HCT116 (cell line): ENCODE measurements around the gene COBL. TPM values are rescaled to one million over a fixed set of nuclear protein-coding genes. Genes with fewer than 3 reads are reported as not detected.

ENCODE experiments used
- ATAC-seq: fragments of 200-7000 bp; cut with Tn5 transposase; 2 replicates; pipeline ENCODE4 v1.9.1; 2020; ENCODE audit warnings: mild to moderate bottlenecking, moderate library complexity
- BruUV-seq: library from RNA; stranded (reverse); fragments of 400-500 nt; replicated peaks from 2 replicates; lab custom pipeline; 2021; lab: Mats Ljungman, UMichigan
- CTCF ChIA-PET: fragments of 300-600 bp; sonication (Branson Sonifier 250); formaldehyde crosslinking; loops from one replicate; lab custom pipeline; 2021; ENCODE audit warnings: antibody characterized with exemption; lab: Charles Lee
- POLR2A ChIA-PET: fragments of 300-600, 350-600 bp; sonication (Branson Sonifier 250); formaldehyde crosslinking; loops from one replicate; lab custom pipeline; 2021; ENCODE audit warnings: antibody characterized with exemption; lab: Charles Lee
- RAD21 ChIA-PET, 2 experiments: fragments of 300-600 bp; sonication (Branson Sonifier 250); formaldehyde crosslinking; loops; one replicate each; lab custom pipeline; 2023; ENCODE audit warnings: low total read pairs in 2 of 2; ENCODE audit not compliant: uncharacterized antibody in 2 of 2, unreplicated experiment in 2 of 2, low non-redundant PET in 1 of 2; lab: Charles Lee
- DNase-seq: peaks from one replicate; pipeline ENCODE4 v3.0.0-alpha.2; 2010; ENCODE audit warnings: low read depth, low spot score
- H2AFZ ChIP-seq: fragments of 200-600 bp; shearing (Covaris generic), sonication (generic); 2 replicates; pipeline ENCODE4 v1.6.1; 2017; ENCODE audit warnings: low read depth, mixed run types, mixed read lengths, antibody characterized with exemption, low read length; ENCODE audit not compliant: poor library complexity, severe bottlenecking
- H3K27ac ChIP-seq: 2 replicates; pipeline ENCODE4 v1.5.1; 2012; ENCODE audit warnings: low read depth, low read length
- H3K27me3 ChIP-seq: fragments of 200-600 bp; sonication (generic); 2 replicates; pipeline ENCODE4 v1.6.1; 2016; ENCODE audit warnings: mixed run types, low read length, mixed read lengths; ENCODE audit not compliant: insufficient read depth
- H3K36me3 ChIP-seq, 2 experiments: fragments of 200-500 bp in 1 of 2; fragments of 200-600 bp in 1 of 2; sonication (Bioruptor generic) in 1 of 2; sonication (generic) in 1 of 2; 2 replicates each; pipeline versions ENCODE4 v1.5.1 to v1.6.1; 2014 to 2016; ENCODE audit warnings: low read length in 2 of 2, inconsistent platforms in 1 of 2, mixed read lengths in 1 of 2, mixed run types in 1 of 2; ENCODE audit not compliant: insufficient read depth in 2 of 2, control insufficient read depth in 1 of 2
- H3K4me1 ChIP-seq, 2 experiments: fragments of 200-600 bp in 1 of 2; sonication (generic) in 1 of 2; 2 replicates each; pipeline versions ENCODE4 v1.5.1 to v1.6.1; 2012 to 2017; ENCODE audit warnings: low read length in 2 of 2, inconsistent platforms in 1 of 2, mild to moderate bottlenecking in 1 of 2, mixed read lengths in 1 of 2, mixed run types in 1 of 2, moderate library complexity in 1 of 2; ENCODE audit not compliant: insufficient read depth in 2 of 2, control insufficient read depth in 1 of 2
- H3K4me2 ChIP-seq: fragments of 200-600 bp; sonication (generic); 2 replicates; pipeline ENCODE4 v1.6.1; 2017; ENCODE audit warnings: mixed run types, low read length, mixed read lengths
- H3K4me3 ChIP-seq, 2 experiments: fragments of 200-600 bp in 1 of 2; sonication (generic) in 1 of 2; replicated peaks in 1 of 2; 2 replicates each; pipeline ENCODE4 v1.5.1; 2011 to 2016; ENCODE audit warnings: low read length in 2 of 2, control low read depth in 1 of 2, low read depth in 1 of 2, mild to moderate bottlenecking in 1 of 2, mixed read lengths in 1 of 2, mixed run types in 1 of 2
- H3K79me2 ChIP-seq: fragments of 200-600 bp; sonication (generic); 2 replicates; pipeline ENCODE4 v1.6.1; 2017; ENCODE audit warnings: mild to moderate bottlenecking, mixed run types, low read length, moderate library complexity, mixed read lengths; ENCODE audit not compliant: insufficient read depth
- H3K9ac ChIP-seq: fragments of 200-600 bp; sonication (generic); 2 replicates; pipeline ENCODE4 v1.6.1; 2016; ENCODE audit warnings: low read length, mixed read lengths
- H3K9me2 ChIP-seq: fragments of 200-600 bp; sonication (generic), shearing (Covaris generic); 2 replicates; pipeline ENCODE4 v1.6.1; 2017; ENCODE audit warnings: mixed run types, mild to moderate bottlenecking, moderate library complexity; ENCODE audit not compliant: insufficient read depth
- H3K9me3 ChIP-seq, 2 experiments: fragments of 200-500 bp in 1 of 2; fragments of 200-600 bp in 1 of 2; sonication (Bioruptor generic) in 1 of 2; sonication (generic) in 1 of 2; 2 replicates each; pipeline ENCODE4 v1.6.1; 2014 to 2017; ENCODE audit warnings: low read length in 2 of 2, mixed read lengths in 2 of 2, inconsistent platforms in 1 of 2, low read depth in 1 of 2, mild to moderate bottlenecking in 1 of 2, mixed run types in 1 of 2, moderate library complexity in 1 of 2; ENCODE audit not compliant: control insufficient read depth in 1 of 2, insufficient read depth in 1 of 2
- H4K20me1 ChIP-seq: fragments of 200-600 bp; sonication (generic), shearing (Covaris generic); 2 replicates; pipeline ENCODE4 v1.6.1; 2017; ENCODE audit warnings: mixed run types, mild to moderate bottlenecking, moderate library complexity; ENCODE audit not compliant: insufficient read depth
- CBX3 ChIP-seq: IDR thresholded peaks from 2 replicates; pipeline ENCODE4 v1.6.1; 2012; ENCODE audit warnings: low read depth
- EGR1 ChIP-seq: IDR thresholded peaks from 2 replicates; pipeline ENCODE4 v1.6.1; 2012; ENCODE audit warnings: low read depth
- ELF1 ChIP-seq: IDR thresholded peaks from 2 replicates; pipeline ENCODE4 v1.6.1; 2012; ENCODE audit warnings: low read depth, borderline replicate concordance
- JUND ChIP-seq: IDR thresholded peaks from 2 replicates; pipeline ENCODE4 v1.6.1; 2012
- intact Hi-C: fragments of 100-400 bp; cut with micrococcal nuclease; formaldehyde crosslinking; loops from 2 replicates; pipeline ENCODE4 v1.10.0; 2022
- total RNA-seq: library from RNA; stranded (reverse); gene quantifications from one replicate; pipeline ENCODE4 v1.2.1, GENCODE V29; 2021; ENCODE audit not compliant: unreplicated experiment
- TF ChIP-seq, protein P1 (sequence below): IDR thresholded peaks from 2 replicates; pipeline ENCODE4 v1.6.1; 2012
- TF ChIP-seq, protein P2 (sequence below): IDR thresholded peaks from 2 replicates; pipeline ENCODE4 v1.6.1; 2011; ENCODE audit warnings: mild to moderate bottlenecking, low read length, moderate library complexity; ENCODE audit not compliant: insufficient replicate concordance; ENCODE audit errors: extremely low read depth

The COBL gene
- total RNA-seq, 1 experiment from 2014 or later, result 19.3 TPM

- H2AFZ ChIP-seq, result no peak overlapping the region
- no peaks in the 10 kb centered on the region for H3K79me2 ChIP-seq
- H3K9ac ChIP-seq, result no peak overlapping the region
- peaks cover 7 to 25% of the 10 kb centered on the region in 2 experiments; a peak in 3 of 4 replicates for H3K4me1 ChIP-seq
- DNase-seq (no peak), ATAC-seq (no peak)
- no peak overlapping the region for H3K4me3 ChIP-seq
- no peaks in the 10 kb centered on the region for H3K9me3 ChIP-seq
- H3K27me3 ChIP-seq, result no peaks in the 10 kb centered on the region
- H4K20me1 ChIP-seq, result no peaks in the 10 kb centered on the region
- H3K4me2 ChIP-seq, result peak overlapping the region; percentile 45; the same call in 1 of the 2 replicates
- H3K36me3 ChIP-seq, result no peaks in the 10 kb centered on the region
- intact Hi-C loops, result loop anchor here (5.0 kb wide), 1 partner anchor 140 kb away; no protein-coding TSS in a partner anchor
- TF ChIP-seq CBX3 (no peak), EGR1 (no peak), JUND (no peak), ELF1 (no peak)
- TF ChIP-seq, protein P1, sequence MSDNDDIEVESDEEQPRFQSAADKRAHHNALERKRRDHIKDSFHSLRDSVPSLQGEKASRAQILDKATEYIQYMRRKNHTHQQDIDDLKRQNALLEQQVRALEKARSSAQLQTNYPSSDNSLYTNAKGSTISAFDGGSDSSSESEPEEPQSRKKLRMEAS, result no peak
- TF ChIP-seq, protein P2, sequence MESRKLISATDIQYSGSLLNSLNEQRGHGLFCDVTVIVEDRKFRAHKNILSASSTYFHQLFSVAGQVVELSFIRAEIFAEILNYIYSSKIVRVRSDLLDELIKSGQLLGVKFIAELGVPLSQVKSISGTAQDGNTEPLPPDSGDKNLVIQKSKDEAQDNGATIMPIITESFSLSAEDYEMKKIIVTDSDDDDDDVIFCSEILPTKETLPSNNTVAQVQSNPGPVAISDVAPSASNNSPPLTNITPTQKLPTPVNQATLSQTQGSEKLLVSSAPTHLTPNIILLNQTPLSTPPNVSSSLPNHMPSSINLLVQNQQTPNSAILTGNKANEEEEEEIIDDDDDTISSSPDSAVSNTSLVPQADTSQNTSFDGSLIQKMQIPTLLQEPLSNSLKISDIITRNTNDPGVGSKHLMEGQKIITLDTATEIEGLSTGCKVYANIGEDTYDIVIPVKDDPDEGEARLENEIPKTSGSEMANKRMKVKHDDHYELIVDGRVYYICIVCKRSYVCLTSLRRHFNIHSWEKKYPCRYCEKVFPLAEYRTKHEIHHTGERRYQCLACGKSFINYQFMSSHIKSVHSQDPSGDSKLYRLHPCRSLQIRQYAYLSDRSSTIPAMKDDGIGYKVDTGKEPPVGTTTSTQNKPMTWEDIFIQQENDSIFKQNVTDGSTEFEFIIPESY, result no peak
- POLR2A ChIA-PET, result no interaction called here
- no TSS peak for BruUV-seq
- RAD21 ChIA-PET, result no interaction called here
- CTCF ChIA-PET, result interaction anchor here (1.3 to 4.9 kb wide), 3 partner anchors 64 to 140 kb away, joined by 3 to 29 read pairs (median 19); no protein-coding TSS in a partner anchor
- H3K9me2 ChIP-seq, result no peaks in the 10 kb centered on the region
- H3K27ac ChIP-seq, result no peak overlapping the region
Observed at GRCh38 chr7:51226916-51227535, 89.6 kb downstream of the COBL start.
